GM18526 (cell line): ENCODE measurements around the gene UTP11.

Source experiments
- POLR2A ChIP-seq: IDR thresholded peaks from 3 replicates; pipeline ENCODE4 v1.6.1; 2011; ENCODE audit not compliant: insufficient read length; ENCODE audit errors: extremely low read depth

Gene UTP11

GRCh38 chr1:38012363-38013226 is at the start of gene UTP11:
Gene UTP11 (plus strand): TSS chr1:38012734. CDS start chr1:38012803, 69 bp downstream.
- TF ChIP-seq POLR2A: peak; percentile 73

GRCh38 chr1:37965301-37965700 is 47.2 kb upstream of the UTP11 start:
- TF ChIP-seq POLR2A: no peak

- no peak for TF ChIP-seq POLR2A
These were observed 38.0 kb upstream of the UTP11 start for GRCh38 chr1:37974567-37974966.

- no peak for TF ChIP-seq POLR2A
These were observed 34.0 kb upstream of the UTP11 start for GRCh38 chr1:37978541-37978940.

- TF ChIP-seq POLR2A: no peak
These were observed 29.0 kb upstream of the UTP11 start for GRCh38 chr1:37983546-37983945.

- no peak for TF ChIP-seq POLR2A
These were observed 24.9 kb upstream of the UTP11 start for GRCh38 chr1:37987679-37988078.

- no peak for TF ChIP-seq POLR2A
These were observed 23.1 kb upstream of the UTP11 start for GRCh38 chr1:37989361-37989930.

GRCh38 chr1:37994886-37995566 is 17.5 kb upstream of the UTP11 start:
- TF ChIP-seq POLR2A: no peak

GRCh38 chr1:37995751-37996345 is 16.7 kb upstream of the UTP11 start:
- peak; percentile 65 for TF ChIP-seq POLR2A

- TF ChIP-seq POLR2A: no peak
These were observed 15.1 kb upstream of the UTP11 start for GRCh38 chr1:37997256-37998088.

GRCh38 chr1:37998089-37998808 is 14.3 kb upstream of the UTP11 start:
- TF ChIP-seq POLR2A: no peak

GRCh38 chr1:37998913-37999429 is 13.6 kb upstream of the UTP11 start:
- no peak for TF ChIP-seq POLR2A

- TF ChIP-seq POLR2A: no peak
These were observed 12.9 kb upstream of the UTP11 start for GRCh38 chr1:37999430-38000232.
